NCI-H82 treated with DMSO at 0.1 percent for 48 hours (cell line): Measurements from ENCODE around the gene RFX5.

Experiments
- DNase-seq: peaks from one replicate; lab custom pipeline; 2025; ENCODE audit not compliant: unreplicated experiment; lab: John Stamatoyannopoulos, UW

RFX5 gene

DNA sequence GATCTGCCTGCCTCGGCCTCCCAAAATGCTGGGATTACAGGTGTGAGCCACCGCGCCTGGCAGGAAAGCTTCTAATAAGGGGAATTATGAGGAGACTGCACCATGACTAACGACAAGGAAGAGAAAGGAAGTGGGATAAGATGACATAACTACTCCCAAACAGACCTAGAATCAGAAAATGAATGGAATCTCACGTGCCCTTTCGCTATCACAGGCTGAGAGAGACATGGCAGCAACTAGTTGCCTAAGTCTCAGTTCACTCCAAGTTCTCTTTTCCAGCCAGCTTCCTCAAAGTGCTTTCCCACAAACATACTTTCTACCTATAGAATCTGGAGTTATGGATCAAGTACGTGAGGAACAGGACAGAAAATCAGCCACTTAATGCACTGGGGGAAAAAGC lies 21.8 kb downstream of the RFX5 start:
- DNase-seq, result no peak

DNA sequence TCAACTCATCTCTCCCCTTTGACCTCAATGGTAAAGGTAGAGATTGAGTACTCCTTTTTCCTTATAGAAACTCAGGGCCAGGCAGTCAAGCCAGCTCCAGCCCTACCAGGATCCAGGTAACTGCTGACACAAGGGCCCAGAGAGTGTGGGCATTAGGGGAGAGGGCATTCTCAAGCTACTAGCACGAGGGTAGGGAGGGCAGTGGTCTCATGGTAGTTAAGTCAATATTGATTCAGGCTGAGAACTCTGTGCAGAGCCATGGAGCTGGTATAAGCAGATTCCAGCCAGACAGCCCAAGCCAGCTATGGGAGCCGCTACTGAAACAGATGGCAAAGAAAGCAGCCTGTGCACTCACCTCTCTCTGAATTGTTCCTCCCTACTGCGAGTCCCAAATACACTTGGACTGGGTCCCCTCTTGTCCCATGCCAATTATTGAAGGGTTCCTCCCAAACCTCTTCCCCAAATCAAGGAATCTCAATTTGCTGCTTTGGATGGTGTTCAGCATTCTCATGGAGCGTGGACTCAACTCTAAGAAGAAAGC lies 22.6 kb downstream of the RFX5 start:
- no peak for DNase-seq

DNA sequence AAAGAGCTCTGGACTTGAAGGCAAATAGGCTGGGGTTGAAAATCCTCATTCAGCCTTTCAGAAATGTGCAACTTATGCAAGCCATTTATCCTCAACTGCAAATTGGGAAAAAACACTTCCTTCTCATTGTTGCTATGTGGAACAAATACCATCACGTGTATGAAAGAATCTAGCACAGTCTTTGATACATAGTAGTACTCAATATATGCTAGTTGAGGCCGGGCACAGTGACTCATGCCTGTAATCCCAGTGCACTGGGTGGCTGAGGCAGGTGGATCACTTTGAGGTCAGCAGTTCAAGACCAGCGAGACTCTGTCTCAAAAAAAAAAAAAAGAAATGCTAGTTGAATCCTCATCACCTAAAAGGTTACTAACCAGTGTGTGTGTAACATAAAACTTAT lies 28.1 kb downstream of the RFX5 start:
- no peak for DNase-seq

DNA sequence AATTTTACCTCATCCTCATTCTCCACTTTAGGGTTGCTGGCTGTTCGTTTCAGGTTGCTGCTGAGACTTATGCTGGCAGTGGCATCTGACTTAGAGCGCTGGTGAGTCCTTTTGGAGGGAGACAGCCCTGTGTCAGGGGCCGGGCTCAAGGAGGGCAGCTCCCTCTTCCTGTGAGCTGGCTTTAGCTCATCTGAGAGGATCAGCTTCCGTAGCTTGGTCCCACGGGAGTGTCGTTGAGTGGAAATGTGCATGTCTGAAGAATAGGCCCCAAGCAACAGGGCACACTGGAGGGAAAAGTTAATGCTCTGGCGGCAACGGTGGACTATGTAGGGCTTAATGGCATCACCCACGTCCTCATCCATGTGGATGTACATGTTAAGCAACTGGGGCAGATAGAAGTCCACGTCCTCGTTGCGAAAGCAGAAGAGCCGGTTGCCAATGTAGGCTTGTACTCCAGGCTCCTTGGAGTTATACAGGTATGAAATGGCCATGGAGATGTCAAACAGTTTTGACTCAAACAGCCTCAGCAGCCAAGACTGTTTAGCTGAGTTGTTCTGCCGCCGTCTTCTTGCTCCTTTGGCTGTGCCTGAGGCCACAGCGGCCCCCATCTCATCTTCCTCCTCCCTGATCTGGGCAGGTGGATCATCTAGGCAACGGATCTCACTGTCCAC lies 31.4 kb downstream of the RFX5 start:
- DNase-seq, result no peak

DNA sequence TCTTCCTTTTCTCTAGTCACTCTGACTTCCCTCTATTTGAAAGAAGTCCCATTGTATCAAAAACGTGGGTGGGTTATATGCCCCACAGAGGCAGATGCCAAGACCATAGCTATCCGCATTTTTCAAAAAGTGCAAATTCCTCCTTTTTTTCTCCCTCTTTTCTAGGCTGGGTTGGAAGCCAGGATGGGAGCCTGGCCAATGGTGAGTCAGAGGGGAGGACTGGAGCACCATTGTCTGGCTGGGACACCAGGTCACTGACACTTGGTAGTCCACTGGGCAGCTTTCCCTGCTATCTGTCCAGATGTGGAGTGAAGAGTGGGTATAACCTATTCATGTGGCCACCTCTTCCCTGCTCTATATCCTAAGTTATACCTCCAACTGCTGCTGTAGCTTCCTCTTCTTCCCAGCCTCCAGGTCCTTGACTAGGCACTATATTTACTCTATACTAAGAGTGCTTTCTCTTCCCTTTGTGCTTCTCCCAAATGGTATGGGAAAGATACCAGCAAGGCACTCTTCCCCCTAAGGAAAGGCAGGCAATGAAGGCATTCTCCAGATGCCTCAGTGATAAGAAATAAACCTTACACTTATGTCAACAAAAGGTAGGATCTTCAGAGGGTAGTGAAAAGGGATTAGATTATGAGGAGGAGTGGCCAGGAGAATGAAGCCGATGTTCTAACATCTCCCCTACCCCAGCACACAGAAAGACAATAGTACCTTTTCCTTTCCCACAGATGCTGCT lies 32.7 kb downstream of the RFX5 start:
- DNase-seq, result no peak

DNA sequence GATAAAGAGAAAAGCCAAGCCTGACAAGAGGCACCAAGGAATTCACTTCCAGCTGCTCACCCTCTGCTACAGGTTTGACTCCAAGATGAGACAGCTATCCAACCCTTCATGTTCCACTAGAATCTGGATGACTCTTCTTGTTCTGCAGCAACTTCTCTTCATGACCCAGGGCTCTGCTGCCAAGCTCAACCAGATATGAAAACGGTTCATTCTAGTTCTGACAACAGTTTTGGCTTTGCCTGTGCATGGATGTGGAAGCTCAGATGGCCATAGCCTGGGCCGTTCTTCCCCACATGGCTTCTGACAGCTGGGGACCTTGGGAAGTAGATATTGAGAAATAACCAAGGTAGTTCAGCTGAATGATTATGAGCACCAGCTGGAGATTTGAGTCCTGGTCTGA lies 33.6 kb downstream of the RFX5 start:
- no peak for DNase-seq

DNA sequence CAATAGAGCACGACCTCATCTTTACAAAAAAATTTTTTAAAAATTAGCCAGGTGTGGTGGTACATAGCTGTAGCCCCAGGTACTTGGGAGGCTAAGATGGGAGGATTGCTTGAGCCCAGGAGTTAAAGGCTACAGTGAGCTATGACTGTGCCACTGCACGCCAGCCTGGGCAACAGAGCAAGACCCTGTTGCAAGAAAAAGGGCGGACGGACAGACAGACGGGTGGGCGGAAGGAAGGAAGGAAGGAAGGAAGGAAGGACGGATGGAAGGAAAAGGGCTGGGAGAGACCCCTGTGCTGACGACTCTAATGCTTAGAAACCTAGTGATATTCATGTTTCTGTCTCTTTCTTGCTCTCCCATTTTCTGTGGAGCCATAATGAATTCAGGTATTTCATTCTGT lies 34.2 kb downstream of the RFX5 start:
- DNase-seq, result no peak

DNA sequence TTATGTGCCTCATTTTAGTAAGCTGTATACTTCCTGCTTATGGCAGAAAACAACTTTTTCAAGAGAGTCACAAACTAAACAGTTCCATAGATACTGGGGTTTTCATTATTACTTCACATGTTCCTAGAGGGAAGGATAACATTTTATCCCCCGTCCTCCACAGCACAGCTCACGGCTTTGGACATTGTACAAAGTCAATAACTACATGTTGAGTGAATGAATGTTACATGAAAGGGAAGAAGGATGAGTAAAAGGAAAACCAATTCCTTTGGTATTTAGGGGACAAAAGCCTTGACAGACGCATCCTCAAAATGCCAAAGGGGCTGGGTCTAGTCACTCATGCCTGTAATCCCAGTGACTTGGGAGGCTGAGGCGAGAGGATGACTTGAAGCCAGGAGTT lies 34.6 kb downstream of the RFX5 start:
- no peak for DNase-seq

DNA sequence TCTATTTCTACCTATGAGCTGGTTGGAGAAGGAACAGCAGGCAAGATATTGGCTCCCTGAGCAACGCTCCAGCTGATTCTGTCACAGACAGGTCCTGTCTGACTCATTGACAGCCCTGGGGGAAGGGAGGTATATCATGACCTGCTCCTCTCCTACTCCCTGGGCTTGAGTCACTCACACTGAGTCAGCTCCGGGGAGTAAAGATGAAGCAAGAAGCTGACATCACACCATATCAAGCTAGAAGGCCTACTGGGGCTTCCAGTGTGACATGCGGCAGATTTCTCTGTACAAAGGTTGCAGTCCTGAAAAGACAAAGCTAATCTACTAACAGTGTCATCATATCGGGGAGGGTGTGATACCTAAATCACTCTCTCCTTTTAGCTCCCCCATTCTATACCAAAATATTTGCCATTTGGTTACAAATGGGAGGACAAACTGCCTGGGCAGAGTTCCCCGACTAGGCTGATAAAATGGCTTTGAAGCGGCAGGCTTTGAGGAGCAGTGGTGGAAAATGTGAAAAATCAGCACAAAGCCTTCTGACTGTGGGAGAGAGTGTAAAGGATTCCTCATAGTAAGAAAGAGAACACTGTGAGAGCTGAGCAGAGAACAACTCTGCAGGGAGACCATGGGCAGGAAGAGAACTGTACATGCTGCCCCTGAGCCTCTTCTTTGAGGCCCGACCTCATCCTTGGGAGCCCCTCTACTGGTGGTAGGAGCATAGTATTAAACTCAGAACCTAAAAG lies 35.3 kb downstream of the RFX5 start:
- no peak for DNase-seq

DNA sequence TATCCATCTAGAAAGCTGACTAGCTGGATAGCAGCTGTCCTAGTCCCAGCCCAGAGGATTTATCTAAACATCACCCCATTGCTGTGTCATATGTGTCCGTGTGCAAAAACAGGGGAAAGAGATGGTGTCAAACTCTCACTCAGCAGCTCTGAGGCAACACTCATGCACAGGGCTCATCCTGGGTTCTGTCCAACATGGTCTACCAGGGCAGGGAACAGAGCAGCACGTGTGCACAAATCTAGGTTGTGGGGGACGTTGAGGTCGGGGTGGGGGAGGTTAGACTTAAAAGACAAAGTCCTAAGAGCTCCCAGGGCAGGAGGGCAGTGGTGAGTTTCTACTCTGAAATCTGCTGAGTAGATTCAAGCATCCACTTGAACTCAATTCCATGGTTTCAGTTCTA lies 36.0 kb downstream of the RFX5 start:
- DNase-seq, result no peak

DNA sequence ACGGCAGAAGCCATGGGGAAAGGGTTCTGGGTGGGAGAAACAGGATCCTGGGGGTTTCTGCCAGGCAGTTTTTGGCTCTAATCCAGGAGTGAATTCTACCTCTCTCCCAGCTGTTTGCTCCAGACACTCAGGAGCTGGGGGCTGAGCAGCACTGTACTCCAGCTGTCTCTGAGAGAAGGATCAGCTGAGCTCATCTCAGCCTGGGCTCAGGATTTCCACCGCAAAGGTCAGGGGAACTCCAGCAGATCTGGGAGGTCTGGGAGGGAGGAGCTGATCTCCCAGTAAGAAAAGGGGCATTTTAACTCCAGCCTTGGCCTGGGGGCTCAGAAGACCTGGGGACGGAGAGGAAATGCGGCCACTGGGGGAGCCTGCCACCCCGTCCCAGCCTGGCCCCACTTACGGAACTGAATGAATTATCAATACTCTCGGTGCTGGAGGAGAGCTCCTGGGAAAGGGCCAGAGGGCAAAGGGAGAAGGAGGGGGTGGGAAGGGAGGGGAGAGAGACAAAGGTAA lies 37.2 kb downstream of the RFX5 start:
- DNase-seq, result peak; percentile 40

DNA sequence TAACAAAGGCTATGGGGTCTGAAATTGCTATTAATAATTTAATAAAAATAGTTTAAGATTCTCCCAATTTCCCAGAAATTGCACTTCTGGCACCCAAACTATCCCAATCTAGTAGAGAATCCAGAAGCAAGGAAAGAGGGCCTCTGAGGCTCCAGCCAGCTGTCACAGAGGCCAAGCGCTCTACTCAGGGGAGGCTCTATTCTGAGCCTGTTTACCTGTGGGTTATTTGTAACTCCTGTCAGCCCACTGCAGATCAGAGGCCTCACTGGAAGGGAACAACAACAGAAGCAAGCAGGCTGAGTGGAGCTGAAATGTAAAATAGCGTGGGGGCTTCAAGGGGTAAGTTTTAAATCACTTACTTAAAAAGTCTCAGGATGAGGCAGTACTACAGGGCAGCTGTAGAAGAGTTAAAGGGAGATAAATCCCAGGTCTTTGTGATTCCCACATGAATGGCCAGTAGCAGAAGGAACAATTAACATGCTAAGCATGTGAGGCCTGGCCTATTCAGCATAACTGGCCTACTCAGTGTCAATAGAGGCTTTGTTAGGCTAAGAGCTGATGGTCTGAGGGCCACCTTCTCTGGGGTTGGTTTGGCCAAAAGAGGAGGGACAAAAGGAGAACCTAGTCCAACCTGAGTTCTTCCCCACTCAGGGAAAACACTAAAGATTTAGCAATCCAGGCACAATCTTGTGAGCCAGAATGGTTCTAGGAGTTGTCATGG lies 52.1 kb downstream of the RFX5 start:
- no peak for DNase-seq

DNA sequence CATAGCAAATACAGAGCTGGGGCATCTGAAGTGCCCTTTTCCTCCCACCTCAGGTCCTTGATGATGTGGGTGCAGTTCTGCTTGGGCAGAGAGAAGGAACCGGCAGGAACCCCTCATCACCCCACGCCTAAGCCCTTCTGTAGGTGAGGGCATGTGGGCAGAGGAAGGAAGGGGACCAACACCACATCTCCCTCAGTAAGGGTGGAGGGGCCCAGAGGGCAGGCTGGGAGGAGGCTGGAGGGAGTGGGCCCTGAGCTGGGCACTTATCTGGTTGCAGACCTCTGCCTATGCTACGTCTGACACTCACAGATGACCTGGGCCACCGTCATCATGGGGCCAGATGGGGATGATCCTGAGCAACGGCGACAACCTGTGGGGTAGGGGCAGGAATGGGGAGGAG lies 54.0 kb downstream of the RFX5 start:
- DNase-seq, result no peak

DNA sequence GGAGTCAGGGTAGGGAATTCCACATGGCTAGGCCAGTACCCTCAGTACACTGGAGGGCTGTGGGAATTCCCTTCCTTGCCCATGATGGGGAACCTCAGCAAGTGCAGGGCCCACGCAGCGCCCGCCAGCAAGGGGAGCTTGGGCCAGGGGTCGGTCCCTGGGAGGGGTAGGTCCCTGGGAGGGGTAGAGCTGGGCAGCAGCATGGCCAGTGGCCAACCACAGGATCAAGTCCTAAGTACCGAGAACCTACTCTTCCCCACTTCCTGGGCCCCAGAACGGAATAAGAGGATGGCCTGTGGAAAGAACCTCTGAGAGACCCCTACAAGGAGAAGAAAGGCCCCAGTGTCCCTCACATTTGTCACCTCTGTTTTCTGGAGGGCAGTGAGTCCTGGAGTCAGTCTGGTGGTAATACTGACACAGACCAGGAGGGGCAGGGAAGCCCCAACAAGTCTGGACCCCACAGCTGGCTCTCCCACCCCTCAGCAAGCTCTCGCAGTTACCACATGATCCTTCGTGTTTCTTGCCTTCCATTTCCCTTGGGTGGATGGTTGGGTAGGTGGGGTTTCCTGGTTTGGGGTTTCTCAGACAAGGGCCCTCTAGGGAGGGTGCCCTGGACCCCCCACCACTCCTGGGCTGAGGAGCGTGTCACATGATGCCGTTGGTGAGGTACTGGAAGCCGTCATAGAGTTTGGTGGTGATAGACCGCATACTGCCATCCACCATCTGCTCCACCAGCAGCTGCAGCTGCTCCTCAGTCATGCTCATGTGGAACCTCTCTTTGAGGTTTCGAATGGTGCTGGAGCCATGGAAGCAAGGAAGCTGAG lies 54.6 kb downstream of the RFX5 start:
- DNase-seq, result no peak

DNA sequence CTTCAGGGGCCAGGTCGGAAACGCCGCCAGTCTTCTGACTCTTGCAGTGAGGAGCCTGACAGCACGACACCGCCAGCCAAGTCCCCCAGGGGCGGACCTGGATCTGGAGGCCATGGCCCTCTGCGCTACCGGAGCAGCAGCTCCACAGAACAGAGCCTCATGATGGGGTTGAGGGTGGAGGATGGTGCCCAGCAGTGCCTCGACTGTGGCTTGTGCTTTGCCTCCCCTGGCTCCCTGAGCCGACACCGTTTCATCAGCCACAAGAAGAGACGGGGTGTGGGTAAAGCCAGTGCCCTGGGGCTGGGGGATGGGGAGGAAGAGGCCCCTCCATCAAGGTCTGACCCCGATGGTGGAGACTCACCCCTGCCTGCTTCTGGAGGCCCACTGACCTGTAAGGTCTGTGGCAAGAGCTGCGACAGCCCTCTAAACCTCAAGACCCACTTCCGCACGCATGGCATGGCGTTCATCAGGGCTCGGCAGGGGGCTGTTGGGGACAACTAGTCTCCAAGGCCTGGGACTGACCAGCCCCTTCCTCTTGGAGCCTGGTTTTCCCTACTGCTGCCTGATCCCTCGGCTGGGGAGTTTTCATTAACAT lies 56.2 kb downstream of the RFX5 start:
- no peak for DNase-seq
